NCI-H526 (cell line): Measurements from ENCODE around the gene ABCF1.
A peak's percentile ranks its signal among the peaks of the same experiment; 100 is the strongest.

Experiments used
- DNase-seq, 2 experiments: peaks; one replicate each; lab custom pipeline; 2025; lab: John Stamatoyannopoulos, UW

The ABCF1 gene

DNA sequence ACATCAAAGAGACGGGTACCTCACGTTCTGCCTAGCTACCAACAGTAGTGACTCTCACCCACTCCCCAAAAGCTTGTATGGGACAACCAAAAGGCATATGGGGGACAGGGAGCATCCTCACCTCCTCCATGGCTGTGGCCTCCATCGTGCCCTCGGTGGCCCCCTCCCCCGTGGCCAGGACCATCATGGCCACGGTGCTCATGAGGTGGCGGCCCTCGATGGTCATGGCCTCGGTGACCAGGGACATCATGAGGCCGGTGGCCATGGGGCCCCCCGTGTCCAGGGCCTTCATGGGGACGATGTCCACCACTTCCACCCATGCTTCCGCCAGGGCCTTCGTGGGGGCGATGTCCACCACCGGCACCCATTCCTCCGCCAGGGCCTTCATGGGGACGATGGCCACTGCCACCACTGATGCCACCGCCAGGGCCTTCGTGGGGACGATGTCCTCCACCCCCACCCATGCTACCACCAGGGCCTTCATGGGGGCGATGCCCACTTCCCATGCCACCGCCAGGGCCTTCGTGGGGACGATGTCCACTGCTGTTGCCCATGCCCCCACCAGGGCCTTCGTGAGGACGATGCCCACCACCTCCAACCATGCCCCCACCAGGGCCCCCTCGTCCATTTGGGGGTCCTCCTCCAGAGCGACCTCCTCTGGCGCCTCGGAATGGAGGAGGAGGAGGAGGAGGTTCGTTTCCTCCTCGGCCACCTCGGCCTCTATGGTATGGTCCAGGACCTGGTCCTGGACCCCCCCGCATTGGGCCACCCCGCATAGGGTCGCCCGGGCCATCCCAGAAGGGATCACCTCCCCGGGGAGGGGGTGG lies 30.8 kb downstream of the ABCF1 start:
- DNase-seq, result no peak

DNA sequence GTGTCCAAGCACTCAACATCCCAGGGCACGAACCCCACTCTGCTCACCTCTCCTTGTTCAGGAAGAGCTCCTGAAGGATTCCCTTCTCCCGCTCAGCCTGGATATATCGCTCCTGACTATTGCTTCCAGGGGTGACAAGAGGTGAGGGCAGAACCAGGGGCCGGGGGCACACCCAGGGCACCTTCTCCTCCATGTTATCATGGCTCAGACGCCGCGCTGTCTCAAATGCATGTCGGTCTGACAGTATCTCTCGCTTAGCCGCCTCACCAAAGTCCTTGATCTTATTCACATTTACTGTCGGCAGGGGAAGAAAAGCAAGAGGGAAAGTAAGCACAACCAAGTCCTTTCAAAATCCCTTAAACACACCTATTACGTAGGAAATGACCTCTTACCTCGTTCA lies 32.7 kb downstream of the ABCF1 start:
- DNase-seq, result no peak

DNA sequence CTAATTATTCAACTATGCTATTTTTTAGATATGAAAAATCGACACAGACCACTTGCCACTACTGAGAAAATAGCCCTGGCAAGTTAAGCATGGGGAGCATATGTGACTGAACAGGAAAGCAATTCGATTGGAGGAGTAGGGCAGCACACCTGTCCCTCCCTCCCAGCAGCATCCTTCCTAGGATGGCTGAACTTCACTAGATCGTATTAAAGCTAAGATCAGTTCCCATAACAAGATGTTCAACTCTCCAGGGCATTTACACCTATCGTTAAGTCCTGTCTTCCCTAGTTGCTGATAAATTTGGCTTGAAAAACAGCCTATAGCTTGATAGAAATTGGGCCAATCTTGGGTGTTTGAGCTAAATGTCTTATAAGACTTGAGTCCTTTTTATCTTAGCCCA lies 38.8 kb downstream of the ABCF1 start:
- no peak for DNase-seq

DNA sequence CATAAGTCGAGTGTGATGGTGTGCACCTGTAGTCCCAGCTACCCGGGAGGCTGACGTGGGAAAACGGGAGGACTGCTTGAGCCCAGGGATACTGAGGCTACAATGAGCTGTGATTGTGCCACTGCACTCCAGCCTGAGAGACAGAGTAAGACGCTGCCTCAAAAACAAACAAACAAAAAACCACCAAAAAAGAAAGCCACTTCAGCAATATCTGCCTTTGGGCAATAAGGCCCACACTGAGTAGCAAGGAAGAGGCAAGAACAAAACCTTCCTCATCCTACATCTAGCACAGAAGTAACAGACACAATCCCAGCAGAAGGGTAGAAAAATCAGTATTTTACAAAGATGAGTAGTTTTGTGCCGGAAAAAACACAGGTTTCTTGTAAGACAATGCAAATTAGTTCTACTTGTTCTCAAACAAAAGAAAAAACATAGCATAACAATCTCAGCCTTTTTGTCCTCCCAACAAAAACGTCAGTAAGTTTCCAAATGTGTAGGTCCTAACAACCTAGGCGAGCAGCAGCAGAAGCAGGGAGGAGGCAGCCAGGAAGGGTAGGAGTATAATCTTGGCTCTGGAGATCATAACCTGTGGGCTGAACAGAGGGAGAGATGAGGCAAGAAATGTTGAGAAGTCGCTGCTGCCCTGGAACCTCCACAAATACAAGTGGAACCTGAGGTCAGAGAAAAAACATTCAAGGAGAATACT lies 40.1 kb downstream of the ABCF1 start:
- no peak for DNase-seq

DNA sequence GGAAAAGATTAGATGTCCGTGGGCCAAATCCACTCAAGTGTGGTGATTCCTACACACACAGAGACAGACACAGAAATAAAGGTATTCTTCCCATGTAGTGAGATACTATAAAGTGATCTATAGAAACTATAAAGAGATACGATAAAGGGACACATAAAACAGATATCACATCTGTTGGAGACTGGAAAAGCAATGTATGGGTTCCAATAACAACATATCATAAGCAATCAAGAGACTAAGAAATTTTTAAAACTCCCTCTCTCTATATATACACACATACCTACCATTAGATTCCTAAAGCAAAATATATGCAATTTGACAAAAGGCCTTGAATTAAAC lies 40.6 kb downstream of the ABCF1 start:
- no peak for DNase-seq

DNA sequence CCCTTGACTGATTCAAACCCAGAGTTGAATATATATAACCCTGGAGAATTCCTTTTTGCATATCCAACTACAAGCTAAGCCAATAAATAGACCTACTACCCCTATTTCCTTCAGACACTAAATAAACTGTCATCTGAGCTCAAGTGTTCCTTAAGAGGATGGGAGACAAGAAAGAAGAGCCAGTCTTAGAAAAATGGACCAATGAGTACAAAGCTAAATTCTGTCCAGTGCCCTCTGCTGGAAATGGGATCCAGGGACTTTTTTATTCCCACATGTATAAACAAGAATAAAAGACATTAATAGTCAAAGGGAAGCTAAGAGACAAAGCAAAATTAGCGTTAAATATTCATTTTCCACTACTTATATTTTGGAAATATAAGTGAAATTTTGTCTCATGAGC lies 41.0 kb downstream of the ABCF1 start:
- no peak for DNase-seq

DNA sequence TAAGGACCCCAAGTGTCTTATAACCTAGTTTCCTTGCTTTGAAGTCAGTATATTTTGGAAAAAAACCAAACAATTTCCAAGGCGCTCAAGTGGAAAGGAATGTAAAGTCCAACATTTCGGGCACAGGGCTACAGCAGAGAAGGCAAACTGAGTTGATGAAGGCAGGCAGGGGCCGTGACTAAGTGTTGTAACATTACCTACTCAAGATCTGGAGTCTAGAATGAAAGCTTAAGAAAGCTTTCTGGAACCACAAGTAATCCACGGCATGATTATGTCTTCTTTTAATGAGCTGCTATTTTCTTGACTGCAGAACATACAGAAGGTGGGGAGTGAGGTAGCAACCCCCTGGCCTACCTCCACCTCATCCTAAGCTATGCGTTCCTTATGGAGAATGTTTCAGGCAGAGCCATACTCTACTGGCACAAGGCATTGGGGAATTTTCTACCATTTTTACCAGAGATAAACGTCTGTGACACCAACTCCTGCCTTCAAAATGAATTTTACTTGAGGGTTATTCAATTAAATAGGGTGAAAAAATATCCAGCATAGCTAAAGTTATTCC lies 41.5 kb downstream of the ABCF1 start:
- no peak for DNase-seq

DNA sequence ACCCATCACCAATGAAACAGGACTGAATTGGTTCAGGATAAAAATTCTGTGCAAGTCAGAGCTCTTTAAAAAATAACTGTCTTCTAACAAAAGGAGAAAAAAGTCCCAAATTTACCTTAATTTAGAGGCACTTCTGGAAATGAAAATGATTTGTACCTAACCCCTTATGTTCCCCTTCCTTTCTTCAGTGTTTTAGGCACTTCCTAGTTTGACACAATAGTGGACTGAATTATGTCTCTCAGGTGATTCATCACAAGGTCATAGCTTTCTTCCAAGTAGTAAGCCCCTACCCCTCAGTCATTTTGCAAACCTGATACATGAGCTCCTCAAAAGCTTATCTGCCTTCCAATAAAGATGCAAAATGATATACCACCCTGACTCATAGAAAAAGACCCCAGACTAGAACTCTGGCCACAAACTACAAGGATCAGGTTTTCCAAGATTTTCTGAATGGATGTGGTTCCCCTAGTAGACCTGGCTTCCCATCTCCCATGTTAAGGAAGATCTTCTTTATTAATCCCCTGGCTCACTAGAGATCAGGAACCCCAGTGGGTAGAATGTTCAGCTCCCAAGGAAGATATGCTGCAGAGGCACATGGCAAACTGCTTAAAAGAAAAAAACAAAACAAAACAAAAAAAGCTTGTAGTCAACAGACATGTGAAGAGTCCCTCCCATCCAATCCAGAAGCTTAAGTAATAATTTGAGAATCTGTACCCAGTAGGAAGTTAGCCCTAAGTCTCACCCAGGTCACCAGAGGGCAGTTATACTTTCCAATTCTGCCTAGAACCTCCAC lies 42.2 kb downstream of the ABCF1 start:
- DNase-seq, result no peak

DNA sequence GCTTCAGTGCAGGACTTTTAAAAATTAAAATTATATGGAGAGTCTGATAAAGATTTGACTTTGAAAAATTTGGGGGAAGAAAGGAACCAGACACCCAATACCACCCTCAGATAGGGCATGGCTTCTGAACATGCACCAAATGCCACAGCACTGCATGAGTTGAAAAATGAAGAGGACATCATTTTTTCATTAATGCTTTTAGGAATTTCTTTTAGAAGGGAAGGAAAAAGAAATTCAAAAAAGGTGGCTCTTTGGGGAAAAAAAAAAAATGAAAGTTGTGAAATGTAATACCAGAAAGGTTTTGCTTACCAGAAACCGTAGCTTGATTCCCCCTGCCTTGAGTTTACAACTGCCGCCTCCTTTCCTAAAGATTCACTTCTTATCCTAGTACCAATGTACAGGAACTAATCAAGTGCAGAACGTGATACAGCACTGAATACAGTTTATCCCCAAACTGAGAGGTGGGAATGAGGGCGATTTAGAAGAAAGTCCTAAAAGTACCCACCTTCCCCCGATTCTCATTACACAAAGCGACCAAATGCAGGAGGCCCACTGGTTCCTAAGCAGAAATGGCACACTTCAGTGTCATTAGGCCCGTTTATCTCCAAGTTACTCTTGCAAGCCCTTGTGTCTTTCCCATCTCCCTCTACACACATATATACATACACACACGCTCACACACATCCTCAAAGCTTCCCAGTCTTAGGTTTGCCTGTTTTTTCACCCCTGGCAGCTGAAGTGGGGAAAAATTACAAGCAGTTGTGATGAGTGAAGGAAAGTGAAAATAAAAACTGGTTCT lies 43.0 kb downstream of the ABCF1 start:
- no peak for DNase-seq

DNA sequence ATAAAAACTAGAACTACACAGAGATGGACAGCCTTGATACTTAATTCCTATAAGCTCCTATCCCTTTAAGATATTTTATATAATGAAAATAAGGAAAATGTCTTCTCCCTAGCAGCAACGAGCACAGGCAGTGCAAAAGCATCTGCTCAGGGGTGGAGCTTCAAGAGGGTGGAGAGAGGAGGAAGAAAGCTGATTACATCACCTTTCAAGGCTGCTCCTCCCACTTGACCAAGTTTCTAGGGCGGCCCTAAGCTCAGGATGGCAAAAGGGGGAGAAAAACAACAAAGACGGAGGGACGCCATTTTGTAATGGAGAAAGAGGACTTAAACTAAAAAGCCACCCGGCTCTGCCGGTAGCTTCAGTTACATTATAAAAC lies 43.6 kb downstream of the ABCF1 start:
- peak; percentile 92 to 94 for DNase-seq

DNA sequence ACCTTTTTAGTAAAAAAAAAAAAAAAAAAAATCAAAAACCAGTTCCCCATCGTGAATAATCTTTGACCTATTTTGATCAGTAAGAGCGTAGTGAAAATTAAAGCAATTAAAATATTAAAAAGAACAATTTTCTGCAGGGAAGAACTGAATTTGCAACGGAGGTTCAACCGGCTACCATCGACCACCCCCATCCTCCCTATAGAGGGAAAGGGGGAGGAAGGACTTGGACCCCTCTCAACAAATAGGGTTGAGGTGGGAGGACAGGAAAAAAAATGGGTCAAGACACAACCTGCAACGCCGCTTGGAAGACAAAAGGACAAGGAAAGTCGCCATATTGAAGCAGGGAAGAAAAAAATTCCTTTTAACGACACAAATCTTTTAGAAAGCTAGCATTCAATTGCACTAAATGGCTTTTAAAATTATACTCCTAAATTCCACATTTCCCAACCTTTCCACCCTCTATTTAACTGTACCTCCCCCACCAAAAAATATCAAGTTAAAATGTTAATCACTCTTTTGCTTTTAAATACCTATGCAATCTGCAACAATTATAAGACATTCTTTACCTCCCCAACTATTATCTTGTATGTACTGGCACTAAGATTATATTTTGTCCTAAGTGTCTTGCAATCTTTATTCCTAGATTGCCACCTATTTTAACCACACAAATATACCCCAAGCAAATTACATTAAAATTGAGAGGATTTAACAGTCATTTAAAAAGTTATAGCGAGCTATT lies 44.1 kb downstream of the ABCF1 start:
- DNase-seq, result peak; percentile 29 to 55

DNA sequence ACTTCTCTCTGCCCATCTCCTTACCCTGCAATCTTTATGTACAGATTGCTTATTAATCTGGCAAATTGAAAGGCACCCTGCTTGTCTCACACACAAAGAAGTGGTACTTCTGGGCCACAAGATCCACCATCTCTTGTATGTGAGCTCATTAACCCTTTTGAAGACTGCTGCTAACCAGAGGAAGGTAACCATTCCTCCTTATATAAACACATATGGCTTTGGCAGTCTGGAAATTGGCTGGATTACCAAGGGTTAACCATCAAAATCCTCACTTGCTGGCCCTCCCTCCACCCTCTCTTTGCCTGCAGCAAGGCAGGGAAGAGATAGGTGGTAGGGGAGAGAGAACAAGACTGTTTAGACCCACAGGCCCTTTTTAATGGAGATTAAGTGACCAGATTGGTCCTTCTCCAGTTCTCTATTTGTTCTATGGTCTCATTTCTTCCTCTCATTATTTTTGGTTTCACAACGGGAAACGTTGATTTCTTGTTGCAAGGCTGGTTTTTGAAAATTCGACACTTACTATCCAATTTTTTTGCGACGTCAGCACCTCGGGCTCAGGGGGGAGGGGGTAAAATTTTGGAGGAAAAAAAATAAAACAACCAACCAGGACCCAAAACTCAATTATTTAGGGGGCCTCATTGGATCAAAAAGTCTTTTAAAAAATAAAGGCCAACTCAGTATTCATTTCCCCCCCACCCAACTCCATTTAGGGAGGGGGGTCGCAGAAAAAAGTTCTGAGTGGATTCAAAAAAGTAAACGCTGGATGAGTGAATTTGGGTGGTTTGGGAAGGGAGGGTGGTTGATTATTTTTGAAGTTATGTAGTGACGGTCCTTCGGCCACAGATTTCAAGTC lies 44.9 kb downstream of the ABCF1 start:
- DNase-seq, result peak in 1 of 2 experiments; percentile 25

DNA sequence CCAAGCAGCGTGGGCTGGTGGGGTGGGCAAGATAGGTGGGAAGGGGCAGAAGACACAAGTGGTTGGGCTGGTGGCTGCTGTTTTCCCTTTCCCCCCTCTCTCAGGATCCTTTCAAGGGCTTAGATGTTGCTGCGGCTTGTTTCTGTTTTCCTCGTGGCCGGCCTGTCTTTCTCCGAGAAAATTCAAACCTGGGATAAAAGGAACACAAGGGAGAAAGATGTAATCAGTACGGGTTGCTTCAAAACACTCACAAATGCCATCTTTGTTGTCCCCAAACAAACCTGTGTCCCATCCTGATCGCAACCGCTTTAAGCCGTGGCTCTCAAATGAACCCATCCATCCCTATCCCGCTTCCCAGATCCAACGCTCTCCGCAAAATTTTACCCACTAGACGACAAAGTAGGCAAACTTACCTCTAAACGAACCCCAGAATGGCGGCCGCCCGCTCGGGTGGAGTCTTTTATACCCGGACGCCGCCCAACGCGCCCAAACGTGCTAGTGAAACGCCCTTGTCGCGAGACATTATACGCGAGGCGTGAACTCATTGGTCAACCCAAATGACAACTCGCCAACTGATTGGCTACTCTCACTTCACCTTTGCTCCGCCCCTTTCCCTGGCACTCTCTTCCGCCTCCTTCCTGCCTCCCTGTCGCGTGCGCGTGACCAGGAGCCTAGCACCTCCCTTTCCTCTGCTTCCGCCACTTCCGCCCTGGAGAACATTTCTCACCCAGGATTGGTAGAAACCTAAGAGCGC lies 45.7 kb downstream of the ABCF1 start, which contains the start of gene PPP1R10:
TSS of gene PPP1R10 (minus strand) at position 433 of the 754 bp plus-strand sequence. CDS start 7,299 bp downstream, outside the sequence.
- peak; percentile 99 for DNase-seq

DNA sequence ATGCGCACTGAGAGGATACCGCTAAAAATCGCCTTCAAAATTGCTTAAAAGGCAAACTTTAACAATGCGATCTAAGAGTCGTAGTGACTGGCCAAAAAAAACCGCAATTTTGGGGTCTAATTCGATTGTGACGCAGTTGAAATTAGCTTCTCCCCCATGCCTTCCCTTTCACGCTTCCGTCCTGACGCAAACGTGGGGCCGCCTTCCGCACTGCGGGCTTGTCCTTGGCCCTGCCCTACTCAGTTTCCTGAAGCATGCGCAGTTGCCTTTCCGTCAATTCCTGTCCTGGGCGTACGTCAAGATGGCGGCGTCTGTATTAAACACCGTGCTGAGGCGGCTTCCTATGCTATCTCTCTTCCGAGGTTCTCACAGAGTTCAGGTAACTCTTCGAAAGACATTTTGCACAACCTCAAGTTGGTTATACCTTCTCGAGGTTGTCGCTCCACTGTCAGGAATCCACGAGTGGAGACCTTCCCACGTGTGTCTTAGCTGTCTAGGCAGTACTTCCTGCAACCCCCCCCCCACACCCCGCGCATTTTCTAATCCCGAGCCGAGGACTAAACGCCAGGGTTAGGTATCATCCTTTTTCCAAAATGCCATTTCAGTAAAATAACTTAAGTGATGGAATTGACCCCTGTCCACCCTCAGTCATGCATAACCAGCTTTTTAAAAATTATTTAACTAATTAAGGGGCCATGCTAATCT lies 46.5 kb downstream of the ABCF1 start, which contains the start of gene MRPS18B:
TSS of gene MRPS18B (plus strand) at position 276 of the 705 bp plus-strand sequence. CDS start at position 302, 26 bp downstream.
- DNase-seq, result peak; percentile 97 to 98

DNA sequence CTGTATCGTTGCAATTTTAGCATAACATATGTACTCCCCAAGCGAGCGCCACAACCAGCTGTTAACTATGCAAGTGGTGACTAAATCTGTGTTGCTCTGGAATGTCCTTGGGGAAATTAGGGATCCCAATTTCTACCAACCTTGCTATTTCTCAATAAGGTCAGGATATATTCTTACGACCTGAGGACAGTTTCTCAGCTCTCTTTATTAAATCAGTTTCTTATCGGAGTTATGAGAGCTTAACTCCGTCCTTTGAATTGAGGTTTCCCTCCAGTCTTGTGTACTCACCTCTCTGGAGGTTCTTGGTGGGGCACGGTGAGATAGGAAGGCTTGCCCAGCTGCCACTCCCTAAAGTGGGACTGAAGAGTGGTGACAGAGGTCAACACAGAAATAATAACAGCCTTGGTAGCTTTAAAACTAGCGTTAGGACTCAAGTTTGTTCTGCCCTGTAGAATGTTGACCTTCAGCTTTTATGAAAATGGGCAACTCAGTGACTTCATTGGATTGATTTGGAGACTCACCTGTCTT lies 47.1 kb downstream of the ABCF1 start:
- DNase-seq, result no peak

DNA sequence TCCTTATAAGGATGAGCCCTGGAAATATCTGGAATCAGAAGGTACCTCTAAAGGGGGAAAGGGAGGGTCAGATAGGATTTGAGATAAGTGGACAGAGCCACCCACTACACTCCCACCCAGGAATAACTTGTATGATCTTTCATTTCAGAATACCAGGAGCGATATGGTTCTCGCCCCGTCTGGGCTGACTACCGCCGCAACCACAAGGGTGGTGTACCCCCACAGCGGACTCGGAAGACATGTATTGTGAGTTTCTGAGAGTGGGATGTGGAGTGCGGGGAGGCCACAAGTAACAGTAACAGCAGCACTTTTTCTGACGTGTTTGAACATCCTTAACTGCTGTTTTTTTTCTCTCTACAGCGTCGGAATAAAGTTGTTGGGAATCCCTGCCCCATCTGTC lies 48.3 kb downstream of the ABCF1 start:
- DNase-seq, result no peak

DNA sequence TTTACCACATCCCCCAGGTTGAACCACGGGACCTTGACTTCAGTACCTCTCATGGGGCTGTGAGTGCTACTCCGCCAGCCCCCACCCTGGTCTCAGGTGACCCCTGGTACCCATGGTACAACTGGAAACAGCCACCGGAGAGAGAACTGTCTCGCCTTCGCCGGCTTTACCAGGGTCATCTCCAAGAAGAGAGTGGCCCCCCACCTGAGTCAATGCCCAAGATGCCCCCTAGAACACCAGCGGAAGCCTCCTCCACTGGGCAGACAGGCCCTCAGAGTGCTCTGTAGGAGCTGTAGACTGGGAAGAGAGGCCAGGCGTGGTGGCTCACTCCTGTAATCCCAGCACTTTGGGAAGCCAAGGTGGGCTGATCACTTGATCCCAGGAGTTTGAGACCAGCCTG lies 54.3 kb downstream of the ABCF1 start:
- DNase-seq, result no peak
